HG03342 (cell line): ENCODE data around the gene RYR1.
"Not testable (repeated sequence)": the region's sequence is repeated elsewhere in the genome, so short reads cannot be mapped to it uniquely, and the experiment has no call there.

Source experiments
- ATAC-seq: cut with Tn5 transposase; IDR thresholded peaks from one replicate; pipeline ENCODE4 v1.9.1; 2021; ENCODE audit warnings: mild to moderate bottlenecking, moderate library complexity; ENCODE audit not compliant: unreplicated experiment

The RYR1 gene

GRCh38 chr19:38512277-38512676, 78.8 kb downstream of the RYR1 start:
- no peak for ATAC-seq

GRCh38 chr19:38513156-38513555, 79.7 kb downstream of the RYR1 start:
- not testable (repeated sequence) for ATAC-seq

DNA sequence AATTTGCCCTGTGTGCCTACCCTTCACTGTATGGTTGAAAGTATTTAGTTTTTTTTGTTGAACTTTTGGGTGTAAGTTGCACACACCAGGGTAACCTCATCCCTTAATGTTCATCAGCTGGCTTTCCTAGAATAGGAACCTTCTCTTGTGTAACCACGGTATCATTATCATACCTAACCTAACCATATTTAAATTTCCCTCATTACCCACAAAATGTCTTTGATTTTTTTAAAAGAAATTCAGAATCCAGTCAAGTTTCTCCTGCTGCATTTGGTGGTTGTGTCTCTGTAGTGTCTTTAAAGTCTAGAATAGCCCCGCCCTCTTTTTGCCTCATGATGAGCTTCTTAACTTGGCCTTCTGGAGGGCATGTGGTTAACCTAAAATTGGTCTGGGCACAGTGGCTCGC, 80.3 kb downstream of the RYR1 start:
- ATAC-seq: no peak

DNA sequence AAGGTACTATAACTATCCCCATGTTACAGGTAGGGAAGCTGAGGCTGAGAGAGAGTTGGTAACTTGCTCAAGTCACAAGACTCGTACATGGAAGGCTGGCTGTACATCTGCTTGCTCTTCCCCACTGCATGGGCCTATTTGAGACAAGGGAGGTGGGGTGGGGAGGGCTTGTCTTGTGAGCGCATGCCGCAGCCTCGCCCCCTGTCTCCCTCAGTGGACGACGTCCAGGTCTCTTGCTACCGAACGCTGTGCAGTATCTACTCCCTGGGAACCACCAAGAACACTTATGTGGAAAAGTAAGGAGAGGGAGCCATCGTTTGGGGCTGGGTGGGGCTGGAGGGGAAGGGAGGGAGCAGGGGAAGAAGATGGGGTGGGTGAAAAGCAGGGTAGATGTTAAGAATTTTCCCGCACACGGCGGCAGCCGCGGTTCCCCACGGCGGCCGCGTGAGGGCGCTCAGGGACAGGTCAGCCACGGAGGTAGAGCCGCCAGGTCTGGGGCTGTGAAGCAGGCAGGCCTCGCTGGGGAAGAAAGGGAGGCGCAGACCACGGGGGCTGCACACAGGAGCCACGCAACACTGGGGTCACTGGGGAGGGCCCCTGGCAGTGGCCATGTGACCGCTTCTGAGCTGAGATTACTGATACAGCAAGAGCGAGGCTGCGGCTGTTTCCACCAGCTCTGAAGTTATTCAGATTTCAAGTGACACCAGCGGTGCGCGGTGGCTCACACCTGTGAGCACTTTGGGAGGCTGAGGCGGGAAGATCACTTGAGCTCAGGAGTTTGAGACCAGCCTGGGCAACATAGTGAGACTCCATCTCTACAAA, 81.5 kb downstream of the RYR1 start:
- no peak for ATAC-seq

DNA sequence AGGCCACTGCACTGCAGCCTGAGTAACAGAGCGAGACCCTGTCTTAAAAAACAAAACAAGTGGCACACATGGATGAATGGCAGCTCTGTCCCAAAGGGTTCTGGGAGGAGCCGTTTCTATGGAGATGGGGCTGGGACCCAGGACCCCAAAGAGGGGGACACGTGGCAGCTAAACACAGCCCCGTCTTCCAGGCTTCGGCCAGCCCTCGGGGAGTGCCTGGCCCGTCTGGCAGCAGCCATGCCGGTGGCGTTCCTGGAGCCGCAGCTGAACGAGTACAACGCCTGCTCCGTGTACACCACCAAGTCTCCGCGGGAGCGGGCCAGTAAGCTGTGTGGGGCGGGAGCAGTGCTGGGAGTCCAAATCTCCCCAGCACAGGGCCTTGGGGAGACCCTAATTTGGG, 82.4 kb downstream of the RYR1 start:
- no peak for ATAC-seq

DNA sequence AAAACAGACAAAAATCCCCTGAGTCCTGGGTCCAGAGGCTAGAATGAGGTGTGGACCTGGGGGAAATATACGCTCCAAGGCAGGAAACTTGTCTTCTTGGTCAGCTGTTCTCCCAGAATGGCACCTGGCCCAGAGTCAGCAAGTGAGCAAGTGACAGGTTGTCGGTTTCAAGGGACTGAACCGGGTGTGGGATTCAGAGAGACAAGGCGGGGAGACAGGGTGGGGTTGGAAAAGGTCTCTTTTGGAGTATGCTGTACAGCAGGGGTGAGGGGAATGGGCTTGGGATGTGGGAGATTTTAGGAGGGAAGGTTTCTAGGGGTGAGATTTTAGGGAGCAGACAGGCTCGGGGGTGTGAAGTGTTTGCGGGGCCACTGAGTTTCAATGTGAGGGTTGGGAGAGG, 83.3 kb downstream of the RYR1 start:
- ATAC-seq: no peak

DNA sequence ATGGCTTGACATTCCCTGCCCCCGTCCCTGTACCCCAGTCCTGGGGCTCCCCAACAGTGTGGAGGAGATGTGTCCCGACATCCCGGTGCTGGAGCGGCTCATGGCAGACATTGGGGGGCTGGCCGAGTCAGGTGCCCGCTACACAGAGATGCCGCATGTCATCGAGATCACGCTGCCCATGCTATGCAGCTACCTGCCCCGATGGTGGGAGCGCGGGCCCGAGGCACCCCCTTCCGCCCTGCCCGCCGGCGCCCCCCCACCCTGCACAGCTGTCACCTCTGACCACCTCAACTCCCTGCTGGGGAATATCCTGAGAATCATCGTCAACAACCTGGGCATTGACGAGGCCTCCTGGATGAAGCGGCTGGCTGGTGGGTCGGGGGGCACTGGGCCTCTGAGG, 83.8 kb downstream of the RYR1 start:
- ATAC-seq: no peak

- ATAC-seq: not testable (repeated sequence)
These were observed 84.5 kb downstream of the RYR1 start for GRCh38 chr19:38517980-38518379.

GRCh38 chr19:38519168-38519567, 85.7 kb downstream of the RYR1 start:
- ATAC-seq: no peak

DNA sequence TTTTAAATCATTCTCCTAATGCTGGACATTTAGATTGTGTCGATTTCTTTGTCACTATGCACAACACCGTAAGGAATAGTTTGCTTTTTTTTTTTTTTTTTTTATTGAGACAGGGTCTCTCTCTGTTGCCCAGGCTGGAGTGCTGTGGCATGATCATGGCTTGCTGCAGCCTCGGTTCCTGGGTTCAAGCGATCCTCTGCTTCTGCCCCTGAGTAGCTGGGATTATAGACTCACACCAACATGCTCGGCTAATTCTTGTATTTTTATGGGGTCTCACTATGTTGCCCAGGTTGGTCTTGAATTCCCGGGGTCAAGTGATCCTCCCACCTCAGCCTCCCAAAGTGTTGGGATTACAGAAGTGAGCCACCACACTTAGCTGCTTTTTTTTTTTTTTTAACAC, 86.5 kb downstream of the RYR1 start:
- no peak for ATAC-seq

GRCh38 chr19:38522915-38523314, 89.4 kb downstream of the RYR1 start:
- ATAC-seq: no peak

- ATAC-seq: no peak
These were observed 89.8 kb downstream of the RYR1 start for GRCh38 chr19:38523319-38523718.

DNA sequence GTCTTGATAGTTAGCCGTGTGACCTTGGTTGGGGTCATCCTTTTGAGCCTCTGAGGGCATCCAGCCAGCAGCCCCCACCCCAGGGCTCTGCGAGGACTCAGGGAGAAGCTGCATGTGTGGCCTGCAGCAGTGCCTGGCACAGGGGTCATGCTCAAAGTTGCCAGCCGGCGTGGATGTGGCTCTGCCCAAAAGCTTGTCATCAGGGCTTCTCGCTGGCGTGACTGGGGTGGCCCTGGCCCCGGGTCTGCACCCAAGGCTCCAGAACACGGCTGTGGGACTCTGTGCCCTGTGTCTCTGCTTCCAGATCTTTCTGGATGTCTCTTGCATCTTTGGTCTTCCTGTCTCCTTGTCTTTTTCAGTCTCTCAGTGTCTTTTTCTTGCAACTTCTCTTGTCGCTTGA, 90.9 kb downstream of the RYR1 start:
- ATAC-seq: no peak

DNA sequence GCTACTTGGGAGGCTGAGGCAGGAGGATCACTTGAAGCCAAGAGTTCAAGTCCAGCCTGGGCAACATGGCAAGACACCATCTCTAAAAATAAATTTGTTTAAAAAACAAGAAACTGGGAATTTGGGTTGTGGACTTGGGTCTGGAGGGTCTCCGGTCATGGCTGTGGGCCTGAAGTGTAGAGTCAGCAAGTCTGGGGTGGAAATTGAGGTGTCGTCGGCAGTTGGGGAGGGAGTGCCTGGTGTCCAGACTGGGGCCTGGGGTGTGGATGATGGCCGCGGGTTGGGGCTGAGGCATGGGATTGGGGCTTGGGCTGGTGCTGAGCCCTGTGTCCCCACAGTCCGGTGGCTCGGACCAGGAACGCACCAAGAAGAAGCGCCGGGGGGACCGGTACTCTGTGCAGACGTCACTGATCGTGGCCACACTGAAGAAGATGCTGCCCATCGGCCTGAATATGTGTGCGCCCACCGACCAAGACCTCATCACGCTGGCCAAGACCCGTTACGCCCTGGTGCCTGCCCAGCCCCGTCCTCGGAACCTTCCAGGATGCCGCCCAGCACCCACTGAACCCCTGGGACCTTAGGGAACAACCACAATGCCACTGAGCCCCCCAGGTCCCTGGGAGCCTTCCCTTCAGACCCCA, 91.6 kb downstream of the RYR1 start:
- no peak for ATAC-seq

DNA sequence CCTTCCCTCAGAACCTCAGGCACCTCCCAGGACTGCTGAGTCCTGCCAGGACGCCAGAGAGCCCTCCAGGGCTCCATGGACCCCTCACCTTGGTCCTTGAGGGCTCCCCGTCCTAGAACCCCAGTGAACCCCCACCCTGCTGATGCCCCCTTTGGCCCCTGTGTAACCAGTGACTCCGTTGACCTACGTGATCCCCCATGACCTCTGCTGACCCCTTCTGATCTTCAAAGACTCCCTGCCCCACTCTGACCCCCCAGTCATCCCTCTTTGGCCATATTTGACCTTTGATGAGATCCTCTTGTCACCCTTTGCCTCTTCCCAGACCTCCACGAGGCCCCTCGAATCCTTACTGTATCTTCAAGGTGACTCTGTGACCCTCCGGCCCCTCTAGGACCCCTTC, 92.9 kb downstream of the RYR1 start:
- ATAC-seq: no peak

DNA sequence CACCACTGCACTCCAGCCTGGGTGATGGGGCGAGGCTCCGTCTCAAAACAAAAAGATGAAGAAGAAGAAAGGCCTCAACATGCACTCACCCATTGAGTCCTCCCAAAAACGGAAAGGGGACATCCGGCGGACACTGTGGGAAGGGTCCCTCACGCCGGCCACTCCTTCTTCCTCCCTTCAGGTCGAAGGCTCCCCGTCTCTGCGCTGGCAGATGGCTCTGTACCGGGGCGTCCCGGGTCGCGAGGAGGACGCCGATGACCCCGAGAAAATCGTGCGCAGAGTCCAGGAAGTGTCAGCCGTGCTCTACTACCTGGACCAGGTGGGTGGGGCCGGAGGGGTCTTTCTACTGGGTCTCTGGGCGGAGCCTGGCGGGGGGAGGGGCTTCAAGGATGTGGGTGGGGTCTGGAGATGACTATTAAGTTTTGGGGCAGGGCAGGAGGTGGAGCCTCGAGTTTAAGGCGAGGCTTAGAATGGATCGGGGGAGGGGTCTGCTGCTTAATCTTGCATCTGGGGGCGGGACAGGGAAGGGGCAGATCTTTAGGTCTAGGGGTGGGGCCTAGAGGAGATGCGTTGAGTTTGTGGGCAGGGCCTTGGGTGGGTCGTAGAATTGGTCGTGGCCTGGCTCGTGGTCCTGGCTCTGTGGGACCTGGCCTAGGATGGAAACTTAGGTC, 94.1 kb downstream of the RYR1 start:
- no peak for ATAC-seq

DNA sequence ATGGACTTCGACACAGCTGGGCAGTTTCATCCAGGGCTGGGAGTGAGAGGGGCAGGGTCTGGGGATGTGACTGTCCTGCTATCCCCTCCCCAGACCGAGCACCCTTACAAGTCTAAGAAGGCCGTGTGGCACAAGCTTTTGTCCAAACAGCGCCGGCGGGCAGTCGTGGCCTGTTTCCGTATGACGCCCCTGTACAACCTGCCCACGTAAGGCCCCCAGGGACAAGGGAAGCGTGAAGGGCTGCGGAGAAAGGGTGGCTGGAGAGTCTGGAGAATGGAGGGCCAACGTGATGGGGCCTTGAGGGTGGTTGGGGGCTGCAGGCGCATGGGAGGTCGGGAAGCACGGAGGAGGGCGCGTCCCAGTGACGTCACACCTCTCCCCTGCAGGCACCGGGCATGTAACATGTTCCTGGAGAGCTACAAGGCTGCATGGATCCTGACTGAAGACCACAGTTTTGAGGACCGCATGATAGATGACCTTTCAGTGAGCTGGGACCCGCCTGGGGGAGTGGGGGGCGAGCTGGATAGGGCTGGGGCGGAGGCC, 94.8 kb downstream of the RYR1 start:
- ATAC-seq: no peak

DNA sequence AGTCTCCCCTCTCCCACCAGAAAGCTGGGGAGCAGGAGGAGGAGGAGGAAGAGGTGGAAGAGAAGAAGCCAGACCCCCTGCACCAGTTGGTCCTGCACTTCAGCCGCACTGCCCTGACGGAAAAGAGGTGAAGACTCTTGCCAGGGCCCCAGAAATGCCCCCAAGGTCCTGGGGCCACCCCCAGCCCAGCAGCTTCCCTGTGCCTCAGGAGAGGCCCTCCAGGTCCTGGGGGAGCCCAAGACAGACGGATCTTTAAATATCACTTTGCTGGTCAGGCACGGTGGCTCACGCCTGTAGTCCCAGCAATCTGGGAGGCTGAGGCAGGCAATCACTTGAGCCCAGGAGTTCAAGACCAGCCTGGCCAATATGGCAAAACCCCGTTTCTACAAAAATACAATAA, 95.4 kb downstream of the RYR1 start:
- ATAC-seq: no peak

DNA sequence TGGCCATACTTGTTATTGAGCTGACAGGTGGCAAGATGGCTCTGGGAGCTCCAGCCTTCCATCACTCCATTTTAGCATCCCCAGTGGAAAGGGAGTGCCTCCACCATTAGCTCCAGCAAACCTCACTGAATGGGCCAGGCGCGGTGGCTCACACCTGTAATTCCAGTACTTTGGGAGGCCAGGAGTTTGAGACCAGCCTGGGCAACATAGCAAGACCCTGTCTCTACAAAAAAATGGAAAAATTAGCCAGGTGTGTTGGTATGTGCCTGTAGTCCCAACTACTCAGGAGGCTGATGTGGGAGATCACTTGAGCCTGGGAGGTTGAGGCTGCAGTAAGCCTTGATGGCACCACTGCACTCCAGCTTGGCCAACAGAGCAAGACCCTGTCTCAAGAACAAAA, 98.0 kb downstream of the RYR1 start:
- no peak for ATAC-seq

GRCh38 chr19:38532939-38533338, 99.4 kb downstream of the RYR1 start:
- no peak for ATAC-seq

DNA sequence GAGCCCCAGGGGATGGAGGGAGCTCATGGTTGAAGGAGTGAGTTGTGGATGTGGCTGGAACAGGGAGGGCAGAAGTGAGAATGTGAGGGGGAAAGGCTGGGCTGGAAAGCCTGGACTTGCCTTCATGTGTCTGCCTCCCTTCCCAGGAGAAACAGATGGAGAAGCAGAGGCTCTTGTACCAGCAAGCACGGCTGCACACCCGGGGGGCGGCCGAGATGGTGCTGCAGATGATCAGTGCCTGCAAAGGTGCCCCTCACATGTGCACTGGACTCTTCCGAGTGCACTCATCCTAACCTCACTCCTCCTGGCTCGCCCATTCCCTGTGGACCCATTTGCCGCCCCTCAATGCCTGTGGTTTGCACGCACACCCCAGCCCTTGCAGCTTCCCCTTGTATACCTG, 101.1 kb downstream of the RYR1 start:
- ATAC-seq: no peak

DNA sequence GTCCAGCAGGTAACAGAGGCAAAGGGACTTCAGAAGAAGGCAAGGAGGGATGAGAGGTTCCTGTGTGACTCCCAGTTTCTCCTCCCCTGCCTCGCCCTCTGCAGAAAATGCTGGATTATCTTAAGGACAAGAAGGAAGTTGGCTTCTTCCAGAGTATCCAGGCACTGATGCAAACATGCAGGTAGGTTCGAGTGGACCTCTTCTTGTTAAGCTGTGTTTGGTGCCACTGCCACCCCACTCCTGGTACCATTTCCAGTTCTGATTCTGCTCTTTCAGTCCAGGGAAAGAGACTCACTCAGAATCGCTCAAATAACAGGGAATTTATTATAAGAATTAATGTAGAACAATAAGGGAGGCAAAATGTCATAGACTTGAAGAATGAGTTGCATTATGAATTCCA, 101.7 kb downstream of the RYR1 start:
- no peak for ATAC-seq
